Stimulated activated CD8-positive, alpha-beta memory T cell treated with anti-CD3 and anti-CD28 coated beads, Interleukin-7, amount 100 ng/mL, for 24 hours (primary cell): Measurements from ENCODE around the gene NF1.
"Not testable (repeated sequence)": the region's sequence is repeated elsewhere in the genome, so short reads cannot be mapped to it uniquely, and the experiment has no call there.

Source experiments
- DNase-seq: peaks from one replicate; pipeline ENCODE4 v3.0.0-alpha.2; 2020; ENCODE audit warnings: low read depth

NF1 gene

GRCh38 chr17:31130286-31131224 is 35.8 kb downstream of the NF1 start:
- no peak for DNase-seq

GRCh38 chr17:31131299-31131698 is 36.5 kb downstream of the NF1 start:
- DNase-seq: no peak

- DNase-seq: no peak
Observed at GRCh38 chr17:31132977-31133376, 38.2 kb downstream of the NF1 start.

GRCh38 chr17:31134576-31134975 is 39.8 kb downstream of the NF1 start:
- DNase-seq: no peak

GRCh38 chr17:31136319-31136718 is 41.5 kb downstream of the NF1 start:
- no peak for DNase-seq

GRCh38 chr17:31140111-31140510 is 45.3 kb downstream of the NF1 start:
- DNase-seq: no peak

GRCh38 chr17:31144428-31144827 is 49.7 kb downstream of the NF1 start:
- DNase-seq: no peak

- DNase-seq: no peak
Observed at GRCh38 chr17:31144836-31145235, 50.1 kb downstream of the NF1 start.

- DNase-seq: no peak
Observed at GRCh38 chr17:31147507-31148202, 52.9 kb downstream of the NF1 start.

- DNase-seq: no peak
Observed at GRCh38 chr17:31148205-31148604, 53.4 kb downstream of the NF1 start.

GRCh38 chr17:31152271-31152670 is 57.5 kb downstream of the NF1 start:
- DNase-seq: no peak

- no peak for DNase-seq
Observed at GRCh38 chr17:31155208-31155810, 60.5 kb downstream of the NF1 start.

GRCh38 chr17:31156326-31156725 is 61.5 kb downstream of the NF1 start:
- no peak for DNase-seq

GRCh38 chr17:31156864-31157263 is 62.1 kb downstream of the NF1 start:
- DNase-seq: not testable (repeated sequence)

GRCh38 chr17:31158746-31159377 is 64.1 kb downstream of the NF1 start:
- no peak for DNase-seq

GRCh38 chr17:31163091-31163781 is 68.5 kb downstream of the NF1 start:
- DNase-seq: no peak

GRCh38 chr17:31167111-31167510 is 72.3 kb downstream of the NF1 start:
- no peak for DNase-seq

GRCh38 chr17:31171701-31172100 is 76.9 kb downstream of the NF1 start:
- DNase-seq: no peak

- no peak for DNase-seq
Observed at GRCh38 chr17:31172388-31172787, 77.6 kb downstream of the NF1 start.

- no peak for DNase-seq
Observed at GRCh38 chr17:31174215-31174614, 79.4 kb downstream of the NF1 start.

- DNase-seq: no peak
Observed at GRCh38 chr17:31175237-31175636, 80.5 kb downstream of the NF1 start.

GRCh38 chr17:31176143-31176542 is 81.4 kb downstream of the NF1 start:
- DNase-seq: not testable (repeated sequence)
